IMR-90 (cell line): ENCODE measurements around the gene EXOC8. TPM values are rescaled to one million over a fixed set of nuclear protein-coding genes. Genes with fewer than 3 reads are reported as not detected.

Source experiments
- ATAC-seq: fragments of 200-7000 bp; cut with Tn5 transposase; 2 replicates; pipeline ENCODE4 v1.9.1; 2020; ENCODE audit warnings: low read depth, mild to moderate bottlenecking, moderate library complexity
- BruUV-seq: library from RNA; stranded (reverse); fragments of 400-500 nt; replicated peaks from 2 replicates; lab custom pipeline; 2021; lab: Mats Ljungman, UMichigan
- CTCF ChIA-PET: fragments of 300-600 bp; formaldehyde crosslinking; extraction: SDS; loops from one replicate; lab custom pipeline; 2021; ENCODE audit warnings: antibody characterized with exemption; lab: Yijun Ruan, JAX
- POLR2A ChIA-PET: fragments of 300-600 bp; sonication (Branson Sonifier 250); formaldehyde crosslinking; loops from one replicate; lab custom pipeline; 2022; ENCODE audit warnings: antibody characterized with exemption; ENCODE audit not compliant: unreplicated experiment; lab: Charles Lee
- DNase-seq: peaks from one replicate; pipeline ENCODE4 v3.0.0; 2013
- H2AFZ ChIP-seq: replicated peaks from 2 replicates; pipeline ENCODE3; 2013; ENCODE audit warnings: low read length, mild to moderate bottlenecking; ENCODE audit not compliant: poor library complexity
- H2AK5ac ChIP-seq: 2 replicates; pipeline ENCODE4 v1.6.1; 2013; ENCODE audit warnings: low read depth, low read length, inconsistent platforms
- H2AK9ac ChIP-seq: replicated peaks from 2 replicates; pipeline ENCODE3; 2013; ENCODE audit warnings: mild to moderate bottlenecking, low read depth, low read length, moderate library complexity; ENCODE audit not compliant: poor library complexity
- H2BK120ac ChIP-seq: 2 replicates; pipeline ENCODE4 v1.6.1; 2013; ENCODE audit warnings: low read depth, low read length, inconsistent platforms
- H2BK15ac ChIP-seq: 3 replicates; pipeline ENCODE4 v1.6.1; 2013; ENCODE audit warnings: low read depth, low read length, inconsistent platforms
- H2BK20ac ChIP-seq: 2 replicates; pipeline ENCODE4 v1.6.1; 2013; ENCODE audit warnings: low read depth, mild to moderate bottlenecking, inconsistent platforms, low read length, moderate library complexity
- H2BK5ac ChIP-seq: 2 replicates; pipeline ENCODE4 v1.6.1; 2013; ENCODE audit warnings: mild to moderate bottlenecking, low read depth, low read length, inconsistent platforms; ENCODE audit not compliant: poor library complexity, severe bottlenecking
- H3K14ac ChIP-seq: replicated peaks from 2 replicates; pipeline ENCODE4 v1.6.1; 2013; ENCODE audit warnings: low read depth, low read length, inconsistent platforms
- H3K18ac ChIP-seq: 2 replicates; pipeline ENCODE4 v1.6.1; 2013; ENCODE audit warnings: low read depth, low read length, control low read depth
- H3K23ac ChIP-seq: 2 replicates; pipeline ENCODE4 v1.6.1; 2013; ENCODE audit warnings: low read depth, low read length, inconsistent platforms
- H3K27ac ChIP-seq: 2 replicates; pipeline ENCODE4 v1.5.1; 2013; ENCODE audit warnings: mild to moderate bottlenecking, control low read depth, low read length; ENCODE audit not compliant: insufficient read depth
- H3K27me3 ChIP-seq: 2 replicates; pipeline ENCODE4 v1.6.1; 2013; ENCODE audit warnings: low read length; ENCODE audit not compliant: control insufficient read depth, insufficient read depth
- H3K36me3 ChIP-seq: 2 replicates; pipeline ENCODE4 v1.6.1; 2013; ENCODE audit warnings: low read length, mixed read lengths; ENCODE audit not compliant: control insufficient read depth, insufficient read depth
- H3K4ac ChIP-seq: 2 replicates; pipeline ENCODE4 v1.6.1; 2013; ENCODE audit warnings: low read depth, low read length, inconsistent platforms
- H3K4me1 ChIP-seq: 2 replicates; pipeline ENCODE4 v1.6.1; 2013; ENCODE audit warnings: low read length, mixed read lengths; ENCODE audit not compliant: control insufficient read depth, insufficient read depth
- H3K4me2 ChIP-seq: 2 replicates; pipeline ENCODE4 v1.6.1; 2013; ENCODE audit warnings: low read depth, mild to moderate bottlenecking, control low read depth, low read length, moderate library complexity
- H3K4me3 ChIP-seq: 2 replicates; pipeline ENCODE4 v1.5.1; 2013; ENCODE audit warnings: low read depth, mild to moderate bottlenecking, control low read depth, low read length, moderate library complexity; ENCODE audit not compliant: insufficient read depth
- H3K56ac ChIP-seq: 2 replicates; pipeline ENCODE4 v1.6.1; 2013; ENCODE audit warnings: low read length, inconsistent platforms; ENCODE audit not compliant: insufficient read depth; ENCODE audit errors: extremely low read depth
- H3K79me1 ChIP-seq, 2 experiments: 2 replicates each; pipeline ENCODE4 v1.6.1; 2013; ENCODE audit warnings: low read length in 2 of 2, inconsistent platforms in 1 of 2, low read depth in 1 of 2
- H3K9ac ChIP-seq: 2 replicates; pipeline ENCODE4 v1.6.1; 2013; ENCODE audit warnings: low read depth, low read length, control low read depth
- H3K9me1 ChIP-seq: 2 replicates; pipeline ENCODE4 v1.6.1; 2013; ENCODE audit warnings: low read length, inconsistent platforms; ENCODE audit not compliant: insufficient read depth
- H3K9me3 ChIP-seq: 2 replicates; pipeline ENCODE4 v1.6.1; 2013; ENCODE audit warnings: low read length; ENCODE audit not compliant: control insufficient read depth, insufficient read depth
- H4K20me1 ChIP-seq: 2 replicates; pipeline ENCODE4 v1.6.1; 2013; ENCODE audit warnings: low read length, inconsistent platforms; ENCODE audit not compliant: insufficient read depth
- H4K5ac ChIP-seq: 2 replicates; pipeline ENCODE4 v1.6.1; 2013; ENCODE audit warnings: mild to moderate bottlenecking, low read depth, low read length, control low read depth
- H4K8ac ChIP-seq, 2 experiments: 2 replicates each; pipeline ENCODE4 v1.6.1; 2013; ENCODE audit warnings: low read depth in 2 of 2, low read length in 2 of 2, control low read depth in 1 of 2, inconsistent platforms in 1 of 2
- H4K91ac ChIP-seq: 2 replicates; pipeline ENCODE4 v1.6.1; 2013; ENCODE audit warnings: low read depth, low read length, inconsistent platforms; ENCODE audit not compliant: insufficient read depth
- CEBPB ChIP-seq: IDR thresholded peaks from 2 replicates; pipeline ENCODE4 v1.6.1; 2012; ENCODE audit warnings: low read depth, low read length, improper control_type of control experiment
- CHD1 ChIP-seq: IDR thresholded peaks from 2 replicates; pipeline ENCODE4 v1.6.1; 2012; ENCODE audit warnings: low read depth, low read length, improper control_type of control experiment
- MAZ ChIP-seq: IDR thresholded peaks from 2 replicates; pipeline ENCODE4 v1.6.1; 2012; ENCODE audit warnings: low read depth, mild to moderate bottlenecking, low read length, improper control_type of control experiment, moderate library complexity, borderline replicate concordance
- RFX5 ChIP-seq: IDR thresholded peaks from 2 replicates; pipeline ENCODE4 v1.8.0; 2012; ENCODE audit warnings: low read depth, mild to moderate bottlenecking, low read length, moderate library complexity
- WGBS, 2 experiments: methylation state at CpG; one replicate each; pipeline versions ENCODE4 v1.1.5 to v1.1.7; 2013; ENCODE audit warnings: missing lambda C conversion rate in 2 of 2; ENCODE audit not compliant: insufficient read length in 1 of 2; ENCODE audit errors: extremely low coverage in 2 of 2; 5-methylcytosine and 5-hydroxymethylcytosine counted together
- dilution Hi-C: fragments of 300-500 bp; cut with HindIII; formaldehyde crosslinking; loops from one replicate; pipeline ENCODE4 v1.14.3; 2018; ENCODE audit warnings: low sequenced_read_pairs; ENCODE audit not compliant: unreplicated experiment
- in situ Hi-C: fragments of 300-500 bp; cut with MboI; formaldehyde crosslinking; loops from 3 replicates; pipeline ENCODE4 v1.14.3; 2019; ENCODE audit warnings: low sequenced_read_pairs, inconsistent platforms, mixed read lengths
- intact Hi-C: fragments of 100-400 bp; cut with micrococcal nuclease; formaldehyde crosslinking; loops from 2 replicates; pipeline ENCODE4 v1.10.0; 2022
- polyA plus RNA-seq, 3 experiments: library from polyadenylated mRNA; depleted of rRNA; stranded (reverse); fragments of >200 nt; gene quantifications; 2 replicates each; pipeline ENCODE4 v1.2.3, GENCODE V29; 2012; ENCODE audit warnings: low replicate concordance in 1 of 3
- total RNA-seq: library from RNA; depleted of rRNA; stranded (reverse); fragments of >200 nt; gene quantifications from 2 replicates; pipeline ENCODE4 v1.2.3, GENCODE V29; 2012

EXOC8 gene
- total and polyA plus RNA-seq, 2 of the 4 experiments (the other 2 are of a cell fraction) = 2.6 to 11.5 TPM

GRCh38 chr1:231301990-231302389 is 35.7 kb downstream of the EXOC8 start:
- H3K27me3 ChIP-seq = no peaks in the 10 kb centered on the region
- ATAC-seq (no peak), DNase-seq (no peak)
- intact Hi-C loops (no loop called here), in situ Hi-C loops (no loop called here), dilution Hi-C loops (no loop called here)
- no peak overlapping the region for H2BK120ac ChIP-seq
- H3K9me3 ChIP-seq = no peaks in the 10 kb centered on the region
- H3K14ac ChIP-seq = no peak overlapping the region
- H4K5ac ChIP-seq = no peak overlapping the region
- no peak overlapping the region for H2BK15ac ChIP-seq
- no peak overlapping the region for H2AK9ac ChIP-seq
- POLR2A ChIA-PET = no interaction called here
- no peak overlapping the region for H2AFZ ChIP-seq
- no peak overlapping the region for H3K18ac ChIP-seq
- no peak overlapping the region for H3K4me2 ChIP-seq
- H3K79me1 ChIP-seq = no peaks in the 10 kb centered on the region
- no peak overlapping the region for H2AK5ac ChIP-seq
- H3K27ac ChIP-seq = no peak overlapping the region
- no peak overlapping the region for H4K91ac ChIP-seq
- 70% methylated on average over 2 of the region's 3 CpGs; no CpG with 5 or more reads in 1 of the 2 experiments for WGBS, 2 experiments
- H3K9me1 ChIP-seq = no peaks in the 10 kb centered on the region
- no peaks in the 10 kb centered on the region for H4K20me1 ChIP-seq
- H3K4me1 ChIP-seq = no peaks in the 10 kb centered on the region
- H2BK5ac ChIP-seq = no peak overlapping the region
- H3K4ac ChIP-seq = no peak overlapping the region
- H4K8ac ChIP-seq = no peak overlapping the region
- H3K23ac ChIP-seq = no peak overlapping the region
- no peaks in the 10 kb centered on the region for H3K36me3 ChIP-seq
- TF ChIP-seq CEBPB = no peak
- no peak for TF ChIP-seq MAZ
- TF ChIP-seq RFX5 = no peak
- TF ChIP-seq CHD1 = no peak
- H3K4me3 ChIP-seq = no peak overlapping the region
- H2BK20ac ChIP-seq = no peak overlapping the region
- H3K56ac ChIP-seq = no peak overlapping the region
- no peak overlapping the region for H3K9ac ChIP-seq
- no TSS peak for BruUV-seq
- CTCF ChIA-PET = no interaction called here
